Stimulated activated CD8-positive, alpha-beta memory T cell treated with anti-CD3 and anti-CD28 coated beads, Interleukin-7, amount 100 ng/mL, for 24 hours (primary cell): ENCODE data around the gene RGL2.
"Not testable (repeated sequence)": the region's sequence is repeated elsewhere in the genome, so short reads cannot be mapped to it uniquely, and the experiment has no call there.

Source experiments
- DNase-seq: peaks from one replicate; pipeline ENCODE4 v3.0.0-alpha.2; 2020; ENCODE audit warnings: low read depth

RGL2 gene

DNA sequence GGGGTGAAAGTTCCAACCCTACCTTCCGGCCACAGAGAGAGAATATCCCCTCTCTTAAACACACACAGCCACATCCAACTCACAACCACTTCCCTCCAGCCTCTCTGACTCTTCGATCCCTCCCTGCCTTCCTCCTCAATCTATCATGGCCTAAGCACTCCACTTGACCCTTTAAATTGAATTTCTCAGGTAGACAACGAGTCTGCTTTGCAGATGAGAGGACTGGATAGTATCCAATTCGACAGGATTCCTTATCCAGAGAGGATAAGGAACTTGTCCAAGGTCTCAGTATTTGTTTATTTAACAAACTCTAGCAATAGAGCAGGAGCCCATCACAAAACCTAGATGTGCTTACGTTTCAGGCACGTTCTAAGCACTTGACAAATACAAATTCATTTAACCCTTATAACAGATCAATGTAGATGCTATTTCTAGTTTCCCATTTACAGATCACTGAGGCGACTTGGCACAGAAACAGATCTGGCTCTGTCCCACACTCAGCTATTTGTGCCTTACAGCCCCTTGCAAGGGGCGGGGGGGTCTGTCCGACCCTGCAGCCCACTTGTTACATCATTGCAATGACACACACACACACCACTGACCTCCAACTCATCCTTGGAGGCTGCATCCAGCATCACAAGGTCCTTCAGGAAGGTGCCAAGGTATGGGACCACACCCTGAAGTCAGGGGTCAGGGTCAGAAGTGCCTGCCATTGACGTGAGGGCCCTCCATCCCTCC, 4.5 kb downstream of the RGL2 start:
- DNase-seq: no peak

DNA sequence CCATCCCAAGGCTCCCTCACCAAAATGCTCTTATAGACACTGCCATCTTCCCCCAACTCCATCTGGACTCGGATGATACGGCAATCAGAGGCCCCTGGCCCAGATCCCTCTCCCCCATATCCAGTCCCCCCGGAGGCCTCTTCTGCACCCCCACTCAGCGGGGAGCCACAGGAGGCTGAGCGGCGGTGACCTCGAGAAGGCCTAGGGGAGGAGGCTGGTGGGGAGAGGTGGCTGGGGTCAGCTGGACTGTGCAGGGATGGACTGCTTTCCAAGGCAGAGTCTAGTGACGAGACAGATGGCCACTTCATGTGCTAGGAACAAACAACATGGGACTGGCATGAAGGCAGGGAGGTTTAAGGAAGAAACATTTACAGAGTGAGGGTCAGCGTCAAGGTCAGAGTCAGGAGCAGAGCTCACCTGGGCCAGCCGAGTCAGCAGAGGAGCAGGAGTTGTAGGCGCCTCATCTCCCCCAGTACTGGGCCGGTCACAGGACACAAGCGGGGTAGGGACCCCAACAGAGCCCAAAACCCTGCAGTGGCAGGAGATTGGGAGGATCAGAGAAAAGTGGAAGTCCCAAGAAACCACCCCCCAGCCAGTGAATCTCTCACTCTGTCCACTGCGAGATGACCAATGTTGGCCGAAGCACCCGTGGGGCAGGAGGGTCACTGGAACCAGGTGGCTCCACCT, 5.6 kb downstream of the RGL2 start:
- DNase-seq: no peak

DNA sequence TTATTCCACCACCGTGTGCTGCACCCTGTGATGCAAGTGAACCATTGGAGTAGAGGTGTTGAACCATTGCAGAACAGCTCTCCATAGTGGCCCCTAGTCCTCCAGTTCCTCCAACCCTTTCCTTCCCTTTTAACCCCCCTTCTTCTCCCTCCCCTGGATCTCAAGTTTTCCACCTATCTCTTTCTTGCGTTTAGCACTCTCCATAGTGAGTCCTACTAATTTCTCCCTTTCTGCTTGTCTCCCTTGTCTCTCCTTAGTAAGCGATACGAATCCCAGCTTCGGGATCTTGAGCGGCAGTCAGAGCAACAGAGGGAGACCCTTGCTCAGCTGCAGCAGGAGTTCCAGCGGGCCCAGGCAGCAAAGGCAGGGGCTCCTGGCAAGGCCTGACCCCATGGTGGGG, 8.3 kb downstream of the RGL2 start:
- DNase-seq: no peak

DNA sequence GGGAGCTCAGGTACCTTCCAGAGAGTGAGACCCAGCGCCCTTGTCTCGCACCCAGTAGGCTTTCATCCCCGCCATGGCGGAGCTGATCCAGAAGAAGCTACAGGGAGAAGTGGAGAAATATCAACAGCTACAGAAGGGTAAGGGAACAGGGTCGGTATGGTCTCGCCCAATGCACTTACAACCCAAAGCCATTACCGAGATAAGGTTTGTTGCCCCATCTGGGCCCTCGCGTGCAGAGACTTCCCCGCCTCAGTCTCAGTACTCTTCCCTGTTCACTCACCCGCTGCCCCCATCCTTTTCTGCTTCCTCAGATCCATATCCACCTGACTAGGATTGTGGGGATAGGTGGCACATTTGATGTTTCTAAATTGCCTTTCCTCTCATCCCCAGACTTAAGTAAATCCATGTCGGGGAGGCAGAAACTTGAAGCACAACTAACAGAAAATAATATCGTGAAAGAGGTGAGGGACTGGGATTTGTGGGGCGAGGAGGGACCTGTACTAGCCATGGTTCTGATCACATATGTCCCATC, 8.9 kb downstream of the RGL2 start:
- DNase-seq: no peak

DNA sequence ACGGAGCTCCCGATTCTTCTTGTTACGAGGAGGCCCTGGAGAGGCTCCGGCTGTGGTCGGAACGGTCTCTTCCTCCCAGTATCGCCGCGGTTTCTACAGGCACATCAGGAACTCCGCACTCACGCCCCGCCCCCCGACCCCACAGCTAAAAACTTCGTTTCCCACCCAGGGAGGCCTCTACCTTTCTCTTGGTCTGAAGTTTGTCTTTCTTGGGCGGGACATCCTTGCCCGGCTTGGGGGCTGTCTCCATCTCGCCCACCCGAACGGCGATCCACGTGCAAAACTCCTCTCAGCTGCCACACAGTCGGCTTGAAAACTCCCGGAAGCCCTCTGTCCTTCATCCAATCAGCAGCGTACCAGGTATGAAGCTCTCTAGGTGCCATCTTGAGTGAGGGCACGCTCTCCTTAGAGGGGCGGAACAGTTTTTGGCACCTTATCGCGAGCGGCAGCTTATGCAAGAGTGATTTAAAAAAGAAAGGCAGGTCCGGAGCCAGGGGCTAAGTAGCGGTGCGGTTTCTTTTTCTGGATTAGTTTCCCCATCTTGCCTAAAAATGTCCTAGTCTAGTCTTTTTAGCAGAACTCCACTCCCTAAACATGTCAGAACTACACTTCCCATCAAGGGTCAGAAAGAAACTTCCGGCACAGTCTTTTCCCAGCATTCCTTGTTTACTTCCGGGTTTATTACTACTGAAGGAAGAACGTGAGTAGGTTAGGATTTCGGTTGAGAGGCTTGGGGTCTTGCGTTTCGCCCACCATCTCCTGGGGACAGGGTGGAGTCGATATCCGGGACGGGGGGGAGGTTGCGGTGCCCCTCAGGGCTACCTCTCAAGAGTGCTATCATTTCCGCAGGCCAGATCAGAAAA, 9.6 kb downstream of the RGL2 start, which contains the start of the genes PFDN6 and WDR46:
PFDN6 (plus strand) TSS at position 681 of the 863 bp plus-strand sequence. CDS start 256 bp downstream, outside the sequence.
WDR46 (minus strand) TSS at position 319 of the 863 bp plus-strand sequence; CDS start at position 250, 69 bp downstream.
- DNase-seq: peak; percentile 64

DNA sequence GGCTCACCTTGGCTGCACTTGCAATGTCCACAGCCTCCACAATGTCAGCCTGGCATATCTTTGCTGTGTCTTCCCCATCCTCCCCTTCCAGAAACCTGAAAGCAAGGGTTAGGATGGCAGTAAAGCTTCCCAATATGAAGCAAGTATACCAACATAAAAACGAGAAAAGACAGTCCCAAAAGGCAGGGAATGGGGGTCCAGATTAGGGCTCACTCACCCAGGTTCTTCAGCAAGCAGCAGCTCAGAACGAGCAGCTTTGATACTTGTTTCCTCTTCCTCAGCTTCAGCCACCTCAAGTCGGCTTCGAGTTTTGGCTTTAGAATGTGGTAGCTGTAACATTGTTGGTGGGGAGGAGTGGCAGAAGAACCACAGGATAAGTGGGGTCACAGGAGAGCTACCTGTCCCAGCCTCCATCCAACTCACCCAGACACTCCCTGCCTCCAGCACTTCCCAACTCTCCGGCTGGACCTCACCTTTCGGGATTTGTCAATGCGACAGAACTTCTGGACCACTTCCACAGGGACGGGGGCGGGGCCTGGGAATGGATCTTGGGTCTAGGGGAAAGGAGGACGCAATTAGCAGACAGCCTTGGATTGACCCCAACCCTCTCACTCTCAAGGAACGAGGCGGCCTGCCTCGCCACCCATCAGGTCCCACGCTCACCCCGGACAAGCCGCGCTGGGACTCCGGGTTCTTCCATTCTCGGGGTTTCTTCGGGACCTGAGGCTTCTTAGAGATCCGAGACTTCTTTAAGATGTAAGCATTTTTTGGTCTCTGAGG, 10.4 kb downstream of the RGL2 start:
- no peak for DNase-seq

DNA sequence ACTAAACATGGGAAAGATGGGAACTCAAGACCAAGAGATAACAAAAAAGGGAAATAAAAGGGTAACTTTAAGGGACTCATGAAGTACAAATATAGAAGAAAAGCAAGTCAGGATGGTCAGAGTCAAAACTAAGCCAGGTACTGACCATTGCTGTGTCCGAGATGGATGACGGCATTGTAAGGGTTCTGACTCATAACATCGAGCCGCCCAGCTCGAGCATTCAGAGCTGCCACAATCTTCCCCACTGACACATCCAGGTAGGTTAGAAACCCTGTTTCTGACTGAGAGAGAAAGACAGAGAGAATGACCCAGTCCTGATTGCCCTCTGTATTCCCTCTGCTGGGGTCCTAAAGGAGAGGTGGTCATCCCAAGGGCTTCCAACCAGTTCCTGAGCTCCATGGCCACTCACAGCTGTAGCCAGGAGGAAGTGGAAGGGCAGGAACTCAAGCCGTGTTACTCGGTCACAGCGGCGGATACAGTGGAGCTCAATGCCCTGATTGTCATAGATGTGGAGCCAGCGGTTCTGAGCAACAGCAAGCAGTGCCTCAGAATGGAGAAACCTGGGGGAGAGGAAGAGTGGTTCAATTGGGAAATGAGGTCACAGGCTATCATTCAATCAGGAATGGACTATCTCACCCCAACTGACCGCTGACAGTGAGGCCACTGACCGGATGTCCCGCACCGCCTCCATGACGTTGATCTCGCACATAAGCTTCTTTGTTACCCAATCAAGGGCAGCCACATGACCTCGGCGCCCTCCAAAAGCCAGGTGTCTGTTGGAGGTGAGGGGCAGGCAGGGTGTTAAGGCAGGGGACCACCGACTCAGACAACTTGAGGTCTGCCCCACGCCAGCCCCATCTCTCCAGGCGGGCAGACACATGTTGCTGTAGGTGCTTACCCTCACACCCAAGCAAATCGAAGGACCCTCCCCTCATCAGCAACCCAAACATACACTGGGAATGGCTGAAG, 11.5 kb downstream of the RGL2 start:
- no peak for DNase-seq

DNA sequence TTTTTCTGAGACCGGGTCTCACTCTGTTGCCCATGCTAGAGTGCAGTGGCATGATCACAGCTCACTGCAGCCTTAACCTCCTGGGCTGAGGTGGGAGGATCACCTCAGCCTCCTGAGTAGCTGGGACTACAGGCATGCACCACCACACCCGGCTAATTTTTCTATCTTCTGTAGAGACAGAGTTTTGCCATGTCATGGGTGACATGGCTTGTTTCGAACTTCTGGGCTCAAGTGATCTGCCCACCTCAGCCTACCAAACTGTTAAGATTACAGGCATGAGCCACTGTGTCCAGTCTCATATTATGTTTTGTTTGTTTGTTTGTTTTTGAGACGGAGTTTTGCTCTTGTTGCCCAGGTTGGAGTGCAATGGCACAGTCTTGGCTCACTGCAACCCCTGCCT, 13.5 kb downstream of the RGL2 start:
- not testable (repeated sequence) for DNase-seq

DNA sequence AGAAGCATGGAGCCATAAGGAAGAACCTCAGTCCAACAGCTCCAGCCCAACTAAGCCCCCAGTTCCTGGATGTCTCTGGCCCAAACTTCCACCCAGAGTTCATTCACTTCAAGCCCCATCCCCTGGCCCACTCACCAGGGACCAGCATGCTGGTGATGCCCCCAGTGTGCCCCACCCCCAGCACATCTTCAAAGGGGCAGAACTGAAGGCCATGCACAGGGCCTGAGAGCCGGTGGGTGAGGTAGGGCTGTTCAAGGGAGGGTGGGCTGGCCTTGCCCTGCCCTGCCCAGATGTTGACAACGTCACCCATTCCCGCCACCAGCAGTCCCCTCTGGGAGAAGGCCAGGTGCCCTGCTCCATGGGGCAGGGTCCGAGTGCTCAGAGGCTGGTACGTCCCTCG, 18.2 kb downstream of the RGL2 start:
- DNase-seq: no peak

DNA sequence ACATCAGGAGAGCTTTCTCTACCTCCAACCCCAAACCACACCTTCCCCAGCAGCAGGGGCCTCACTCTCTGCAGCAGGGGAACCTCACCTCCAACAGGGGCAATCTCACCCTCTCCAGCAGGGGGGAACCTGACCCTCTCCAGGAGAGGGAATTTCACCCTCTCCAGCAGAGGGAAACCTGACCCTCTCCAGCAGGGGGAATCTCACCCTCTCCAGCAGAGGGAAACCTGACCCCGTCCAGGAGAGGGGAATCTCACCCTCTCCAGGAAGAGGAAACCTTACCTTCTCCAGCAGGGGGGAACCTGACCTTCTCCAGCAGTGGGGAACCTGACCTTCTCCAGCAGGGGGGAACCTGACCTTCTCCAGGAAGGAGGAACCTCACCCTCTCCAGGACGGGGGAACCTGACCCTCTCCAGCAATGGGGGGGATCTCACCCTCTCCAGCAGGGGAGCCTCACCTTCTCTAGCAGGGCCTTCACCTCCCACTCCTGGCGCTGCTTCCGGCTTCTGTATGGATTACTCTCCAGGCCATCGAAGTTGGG, 18.7 kb downstream of the RGL2 start:
- DNase-seq: no peak

DNA sequence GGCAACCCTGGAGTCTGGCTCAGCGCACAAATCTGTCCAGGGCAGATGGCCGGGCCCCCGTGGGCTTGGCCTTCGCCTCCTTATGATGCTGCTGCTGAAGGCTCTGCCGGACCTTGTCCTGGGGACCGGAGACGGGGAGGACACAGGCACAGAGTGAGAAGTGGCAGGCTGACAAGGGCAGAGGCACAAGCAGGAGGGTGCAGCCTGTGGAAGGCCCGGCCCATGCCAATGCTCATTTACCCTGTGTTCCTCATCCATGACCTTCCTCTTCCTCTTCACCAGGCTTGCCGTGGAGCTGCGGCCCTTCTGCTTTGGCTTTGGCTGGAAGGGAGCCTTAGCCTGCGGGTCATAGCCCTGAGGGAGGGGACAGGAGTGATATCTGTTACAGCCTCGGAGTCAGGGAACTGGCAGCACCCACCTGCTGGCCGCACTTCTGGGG, 19.5 kb downstream of the RGL2 start:
- no peak for DNase-seq

DNA sequence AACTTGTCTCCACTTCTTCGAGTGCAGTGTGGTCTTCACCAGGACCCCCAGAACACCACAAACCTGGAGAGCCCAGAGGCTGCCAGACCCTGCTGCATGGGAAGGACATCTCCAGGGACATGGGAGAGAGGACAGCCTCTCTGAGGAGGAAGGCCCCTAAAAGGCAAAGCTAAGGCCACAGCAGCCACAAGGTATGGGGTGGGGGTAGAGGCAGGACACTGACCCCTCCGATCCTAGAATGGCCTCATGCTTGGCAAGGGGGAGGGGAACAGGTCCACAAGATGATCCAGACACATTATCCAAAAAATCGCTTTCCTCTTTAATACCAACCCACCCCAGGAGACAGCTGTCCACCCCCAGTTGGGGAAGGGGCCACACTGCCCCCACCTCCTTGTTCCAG, 19.9 kb downstream of the RGL2 start:
- no peak for DNase-seq

DNA sequence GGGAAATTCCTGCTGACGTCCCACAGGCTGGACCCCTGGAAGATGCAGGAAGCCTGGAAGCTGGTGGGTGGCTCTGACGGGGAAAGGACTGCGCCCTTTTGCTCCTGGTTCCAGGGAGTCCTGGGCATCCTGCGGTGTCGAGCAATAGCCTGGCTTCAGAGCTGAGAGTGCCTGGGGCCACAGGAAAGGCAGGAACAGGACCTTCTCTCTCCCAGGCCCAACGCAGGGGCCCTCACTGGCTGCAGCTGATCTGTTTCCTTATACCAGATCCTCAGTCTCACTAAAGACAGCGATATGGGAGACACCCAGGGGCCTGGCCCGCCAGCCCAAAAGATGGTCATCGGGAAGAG, 20.4 kb downstream of the RGL2 start:
- no peak for DNase-seq

DNA sequence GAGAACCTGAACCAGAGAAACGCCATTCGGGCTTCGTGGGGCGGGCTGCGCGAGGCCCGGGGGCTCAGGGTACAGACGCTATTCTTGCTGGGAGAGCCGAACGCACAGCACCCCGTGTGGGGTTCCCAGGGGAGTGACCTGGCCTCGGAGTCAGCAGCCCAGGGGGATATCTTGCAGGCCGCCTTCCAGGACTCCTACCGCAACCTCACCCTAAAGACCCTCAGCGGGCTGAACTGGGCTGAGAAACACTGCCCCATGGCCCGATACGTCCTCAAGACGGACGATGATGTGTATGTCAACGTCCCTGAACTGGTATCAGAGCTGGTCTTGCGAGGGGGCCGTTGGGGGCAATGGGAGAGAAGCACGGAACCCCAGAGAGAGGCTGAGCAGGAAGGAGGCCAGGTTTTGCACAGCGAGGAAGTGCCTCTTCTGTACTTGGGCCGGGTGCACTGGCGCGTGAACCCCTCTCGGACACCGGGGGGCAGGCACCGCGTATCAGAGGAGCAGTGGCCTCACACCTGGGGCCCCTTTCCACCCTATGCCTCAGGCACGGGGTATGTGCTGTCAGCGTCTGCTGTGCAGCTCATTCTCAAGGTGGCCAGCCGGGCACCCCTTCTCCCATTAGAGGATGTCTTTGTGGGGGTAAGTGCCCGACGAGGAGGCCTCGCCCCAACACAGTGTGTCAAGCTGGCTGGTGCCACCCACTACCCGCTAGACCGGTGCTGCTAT, 20.9 kb downstream of the RGL2 start:
- no peak for DNase-seq

DNA sequence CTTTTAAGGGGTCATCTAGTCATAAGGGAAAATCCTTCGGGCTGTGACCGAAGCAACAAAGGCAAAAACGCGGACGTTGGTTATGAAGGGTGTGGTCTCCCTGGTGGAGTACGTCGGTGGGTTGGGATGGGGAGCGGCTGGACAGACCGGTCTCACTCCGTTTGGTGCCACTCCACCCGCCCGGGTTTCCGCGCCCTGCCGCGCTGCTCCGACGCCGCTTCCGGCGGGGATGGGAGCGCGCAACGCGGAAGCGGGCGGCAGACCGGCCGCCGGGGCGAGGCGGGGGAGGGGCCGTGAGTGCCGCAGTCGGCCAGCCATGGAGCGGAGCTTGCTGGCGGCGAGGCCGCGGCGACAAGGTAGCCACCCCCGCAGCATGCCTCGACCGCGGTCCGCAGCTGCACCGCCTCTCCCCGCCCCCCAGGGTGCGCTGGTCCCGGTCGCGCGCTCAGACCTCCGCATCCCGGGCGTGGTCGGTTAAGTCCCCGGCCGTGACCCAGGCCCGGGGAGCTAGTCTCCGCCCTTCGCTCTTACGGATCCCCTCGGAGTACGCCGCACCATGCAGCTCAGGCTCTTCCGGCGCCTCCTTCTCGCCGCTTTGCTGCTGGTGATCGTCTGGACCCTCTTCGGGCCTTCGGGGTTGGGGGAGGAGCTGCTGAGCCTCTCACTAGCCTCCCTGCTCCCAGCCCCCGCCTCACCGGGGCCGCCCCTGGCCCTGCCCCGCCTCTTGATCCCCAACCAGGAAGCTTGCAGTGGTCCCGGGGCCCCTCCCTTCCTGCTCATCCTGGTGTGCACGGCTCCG, 21.7 kb downstream of the RGL2 start, which contains the start of gene B3GALT4:
B3GALT4 (plus strand) TSS at position 260 of the 799 bp plus-strand sequence; CDS start at position 557, 297 bp downstream.
- peak; percentile 54 for DNase-seq

DNA sequence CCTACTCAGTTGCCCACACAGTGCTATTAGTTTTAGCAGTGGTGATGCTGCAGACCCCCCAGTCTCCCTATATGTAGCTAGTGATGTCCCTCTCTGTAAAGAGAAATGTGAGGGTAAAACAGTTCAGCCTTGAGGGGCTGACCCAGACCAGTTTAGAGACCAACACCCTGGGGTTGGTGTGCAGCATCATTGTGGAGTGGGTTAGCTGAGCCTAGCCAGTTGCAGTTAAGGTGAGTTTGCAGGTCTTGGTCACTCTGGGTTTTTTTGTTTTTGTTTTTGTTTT, 22.2 kb downstream of the RGL2 start:
- DNase-seq: no peak

DNA sequence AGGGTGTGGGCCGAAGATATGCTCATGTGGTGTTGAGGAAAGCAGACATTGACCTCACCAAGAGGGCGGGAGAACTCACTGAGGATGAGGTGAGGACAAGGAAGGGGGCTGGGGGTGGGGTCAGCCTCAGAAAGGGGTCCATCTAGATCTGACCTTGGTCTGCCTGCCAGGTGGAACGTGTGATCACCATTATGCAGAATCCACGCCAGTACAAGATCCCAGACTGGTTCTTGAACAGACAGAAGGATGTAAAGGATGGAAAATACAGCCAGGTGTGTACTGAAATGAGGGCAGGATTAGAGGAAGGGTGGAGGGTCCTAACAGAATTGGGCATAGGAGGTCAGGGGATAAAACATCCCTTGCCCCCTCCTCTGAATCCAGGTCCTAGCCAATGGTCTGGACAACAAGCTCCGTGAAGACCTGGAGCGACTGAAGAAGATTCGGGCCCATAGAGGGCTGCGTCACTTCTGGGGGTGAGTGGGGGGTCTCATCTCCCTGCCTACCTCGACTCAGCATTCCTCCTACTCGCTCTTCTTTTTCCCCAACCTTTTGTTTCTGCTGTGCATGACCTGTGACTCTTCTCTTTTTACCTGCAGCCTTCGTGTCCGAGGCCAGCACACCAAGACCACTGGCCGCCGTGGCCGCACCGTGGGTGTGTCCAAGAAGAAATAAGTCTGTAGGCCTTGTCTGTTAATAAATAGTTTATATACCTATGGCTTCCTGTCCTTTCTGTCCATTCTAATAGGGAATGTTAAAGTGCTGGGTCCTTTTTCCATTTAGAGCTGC, 22.8 kb downstream of the RGL2 start:
- DNase-seq: not testable (repeated sequence)
